H1 (cell line): ENCODE data around the gene F8.

Experiments
- CTCF ChIP-seq, 3 experiments: IDR thresholded peaks; 1 replicate in 2 of 3; 2 replicates in 1 of 3; pipeline versions ENCODE4 v1.5.1 to v1.6.1; 2011; ENCODE audit warnings: low read length in 3 of 3, mild to moderate bottlenecking in 3 of 3, inconsistent platforms in 2 of 3, low read depth in 1 of 3, moderate library complexity in 1 of 3; ENCODE audit not compliant: insufficient read depth in 1 of 3; ENCODE audit errors: control extremely low read depth in 1 of 3
- EP300 ChIP-seq, 2 experiments: IDR thresholded peaks; 1 replicate in 1 of 2; 2 replicates in 1 of 2; pipeline ENCODE4 v1.6.1; 2011 to 2012; ENCODE audit warnings: low read depth in 2 of 2, low read length in 2 of 2, mild to moderate bottlenecking in 2 of 2, borderline replicate concordance in 1 of 2, inconsistent platforms in 1 of 2, moderate library complexity in 1 of 2
- HDAC2 ChIP-seq, 2 experiments: fragments of 300-600 bp in 1 of 2; sonication (generic) in 1 of 2; IDR thresholded peaks; 2 replicates each; pipeline ENCODE4 v1.6.1; 2011 to 2012; ENCODE audit warnings: low read depth in 2 of 2, low read length in 2 of 2, mild to moderate bottlenecking in 2 of 2, moderate library complexity in 2 of 2, borderline replicate concordance in 1 of 2, inconsistent platforms in 1 of 2
- KDM1A ChIP-seq: fragments of 200-600, 300-600 bp; sonication (generic); IDR thresholded peaks from 2 replicates; pipeline ENCODE4 v1.7.1; 2016; ENCODE audit warnings: mild to moderate bottlenecking, low read length, borderline replicate concordance
- MAFK ChIP-seq: IDR thresholded peaks from 2 replicates; pipeline ENCODE4 v1.6.1; 2012; ENCODE audit warnings: low read depth, mild to moderate bottlenecking, improper control_type of control experiment, low read length
- POLR2A ChIP-seq, 2 experiments: IDR thresholded peaks; 1 replicate in 1 of 2; 2 replicates in 1 of 2; pipeline ENCODE4 v1.6.1; 2011; ENCODE audit warnings: low read depth in 2 of 2, low read length in 2 of 2, mild to moderate bottlenecking in 2 of 2; ENCODE audit errors: control extremely low read depth in 1 of 2
- POU5F1 ChIP-seq: IDR thresholded peaks from 2 replicates; pipeline ENCODE4 v1.6.1; 2011; ENCODE audit warnings: low read depth, mild to moderate bottlenecking, low read length, moderate library complexity
- RAD21 ChIP-seq, 2 experiments: IDR thresholded peaks in 1 of 2; conservative IDR thresholded peaks in 1 of 2; 2 replicates each; pipeline ENCODE4 v1.6.1; 2011; ENCODE audit warnings: low read depth in 2 of 2, low read length in 2 of 2, improper control_type of control experiment in 1 of 2, inconsistent platforms in 1 of 2, mild to moderate bottlenecking in 1 of 2, moderate library complexity in 1 of 2
- SAP30 ChIP-seq: fragments of 300-600 bp; sonication (generic); IDR thresholded peaks from 2 replicates; pipeline ENCODE4 v1.7.1; 2012; ENCODE audit warnings: low read length, moderate library complexity, mild to moderate bottlenecking, inconsistent platforms; ENCODE audit not compliant: insufficient read depth, insufficient replicate concordance
- SP1 ChIP-seq: IDR thresholded peaks from 2 replicates; pipeline ENCODE4 v1.6.1; 2011; ENCODE audit warnings: low read depth, low read length
- TAF1 ChIP-seq: IDR thresholded peaks from 2 replicates; pipeline ENCODE4 v1.6.1; 2011; ENCODE audit warnings: mild to moderate bottlenecking, low read depth, low read length
- YY1 ChIP-seq: IDR thresholded peaks from 2 replicates; pipeline ENCODE4 v1.6.1; 2011; ENCODE audit warnings: low read depth, mild to moderate bottlenecking, low read length

GRCh38 chrX:154981116-154981411 lies 41.5 kb downstream of the F8 start:
- no peak for TF ChIP-seq EP300 (IDR thresholded peaks at IDR 0.05; ENCODE audit: borderline replicate concordance in 1 of 2, low read depth in 2 of 2, low read length in 2 of 2)
- no peak for TF ChIP-seq SP1
- no peak for TF ChIP-seq CTCF (IDR thresholded peaks at IDR 0.05; ENCODE audit: control extremely low read depth in 1 of 3, insufficient read depth in 1 of 3, low read depth in 1 of 3, low read length in 3 of 3)
- TF ChIP-seq KDM1A: no peak
- no peak for TF ChIP-seq TAF1
- TF ChIP-seq POU5F1: no peak
- no peak for TF ChIP-seq MAFK
- no peak for TF ChIP-seq HDAC2 (IDR thresholded peaks at IDR 0.05; ENCODE audit: borderline replicate concordance in 1 of 2, low read depth in 2 of 2, low read length in 2 of 2)
- no peak for TF ChIP-seq YY1
- no peak for TF ChIP-seq SAP30
- TF ChIP-seq POLR2A (IDR thresholded peaks at IDR 0.05; ENCODE audit: control extremely low read depth in 1 of 2, low read depth in 2 of 2, low read length in 2 of 2): no peak
- no peak for TF ChIP-seq RAD21 (IDR thresholded peaks at IDR 0.05 in 1 of 2, conservative IDR thresholded peaks at IDR 0.05 in 1 of 2; ENCODE audit: low read depth in 2 of 2, low read length in 2 of 2)
